ENCODE measurements around the gene RPS21. TPM values are rescaled to one million over a fixed set of nuclear protein-coding genes. Genes with fewer than 3 reads are reported as not detected.

RPS21 gene
- total RNA-seq, result 1,739 TPM

GRCh38 chr20:62386383-62387218 lies at the start of gene RPS21:
RPS21 (plus strand) TSS chr20:62387103; CDS start chr20:62387339, 236 bp downstream.

GRCh38 chr20:62367136-62367632 lies 19.7 kb upstream of the RPS21 start, which contains the start of gene LAMA5:
LAMA5 (minus strand) TSS chr20:62367312; CDS start chr20:62367245, 67 bp downstream.

GRCh38 chr20:62407221-62407992 lies 20.5 kb downstream of the RPS21 start, which contains the start of gene CABLES2:
CABLES2 (minus strand) TSS chr20:62407285; CDS start chr20:62407276, 9 bp downstream.

DNA sequence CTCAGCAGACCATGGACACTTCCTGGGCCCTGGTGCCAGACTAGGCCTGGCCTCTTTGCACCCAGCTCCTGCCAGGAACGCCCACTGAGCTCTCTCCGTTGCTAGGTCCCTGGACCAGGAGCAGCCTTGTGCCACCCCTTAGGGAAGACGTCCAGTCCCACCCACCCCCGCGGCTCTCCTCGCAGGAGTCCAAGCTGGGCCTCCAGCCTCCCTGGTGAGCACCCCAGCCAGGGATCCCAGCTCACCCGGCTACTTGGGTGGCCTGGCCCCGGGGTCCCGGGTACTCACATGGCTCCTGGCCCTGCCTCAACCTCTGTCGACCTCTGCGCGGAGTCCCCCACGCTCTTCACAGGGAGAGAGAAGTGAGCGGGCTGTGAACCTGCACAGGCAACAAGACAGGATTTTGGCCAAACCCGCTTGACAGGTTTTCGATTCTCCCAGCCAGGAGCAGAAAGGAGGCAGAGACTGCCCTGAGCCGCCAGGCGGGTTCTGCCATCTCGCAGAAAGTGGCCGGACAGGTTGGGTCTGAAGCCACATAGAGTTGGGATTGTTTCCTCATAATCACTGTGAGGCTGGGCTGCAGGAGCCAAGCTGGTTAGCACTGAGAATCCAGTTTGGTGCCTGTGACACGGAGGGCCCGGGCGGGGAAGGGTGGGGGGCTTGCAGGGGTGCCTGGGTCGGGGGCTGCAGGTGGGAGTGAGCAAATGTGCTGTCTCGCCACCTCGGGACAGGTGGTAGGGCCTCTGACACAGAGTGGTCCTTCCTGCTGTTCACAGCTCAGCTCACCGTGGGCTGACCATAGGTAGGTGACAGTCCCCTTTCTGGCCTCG lies 40.5 kb downstream of the RPS21 start, which contains the start of gene RBBP8NL:
RBBP8NL (minus strand) TSS at position 368 of the 830 bp plus-strand sequence. CDS start 7,892 bp downstream, outside the sequence.

Other genes with a start within 250 kb of the RPS21 start
- gene PSMA7, start 243.7 kb upstream of the RPS21 start, total RNA-seq, result 129 TPM
- gene SS18L1, start 243.3 kb upstream of the RPS21 start, total RNA-seq, result 27.2 TPM
- gene MTG2, start 204.1 kb upstream of the RPS21 start, total RNA-seq, result 22.6 TPM
- 0.23 TPM for gene HRH3, start 166.8 kb upstream of the RPS21 start, total RNA-seq
- 35.4 TPM for gene OSBPL2, start 148.6 kb upstream of the RPS21 start, total RNA-seq
- gene ADRM1, start 84.1 kb upstream of the RPS21 start, total RNA-seq, result 58.3 TPM
- 191 TPM for gene LAMA5, start 19.8 kb upstream of the RPS21 start, total RNA-seq
- gene CABLES2, start 20.2 kb downstream of the RPS21 start, total RNA-seq, result 4.6 TPM
- gene RBBP8NL, start 40.4 kb downstream of the RPS21 start, total RNA-seq, result 0.93 TPM
- 11.7 TPM for gene GATA5, start 88.9 kb downstream of the RPS21 start, total RNA-seq

All from metanephros (tissue), 1 donor.